Loucy (cell line): ENCODE data around the gene GSTO1.

Source experiments
- EZH2phosphoT487 ChIP-seq: fragments of 200-600 bp; IDR thresholded peaks from 2 replicates; pipeline ENCODE4 v1.6.1; 2018; ENCODE audit warnings: antibody characterized with exemption, mild to moderate bottlenecking, moderate library complexity, borderline replicate concordance
- TF ChIP-seq, protein P1 (sequence below): fragments of 200-600 bp; sonication (generic); conservative IDR thresholded peaks from 2 replicates; pipeline ENCODE4 v1.5.1; 2014; ENCODE audit warnings: mild to moderate bottlenecking, antibody characterized with exemption, low read length

DNA sequence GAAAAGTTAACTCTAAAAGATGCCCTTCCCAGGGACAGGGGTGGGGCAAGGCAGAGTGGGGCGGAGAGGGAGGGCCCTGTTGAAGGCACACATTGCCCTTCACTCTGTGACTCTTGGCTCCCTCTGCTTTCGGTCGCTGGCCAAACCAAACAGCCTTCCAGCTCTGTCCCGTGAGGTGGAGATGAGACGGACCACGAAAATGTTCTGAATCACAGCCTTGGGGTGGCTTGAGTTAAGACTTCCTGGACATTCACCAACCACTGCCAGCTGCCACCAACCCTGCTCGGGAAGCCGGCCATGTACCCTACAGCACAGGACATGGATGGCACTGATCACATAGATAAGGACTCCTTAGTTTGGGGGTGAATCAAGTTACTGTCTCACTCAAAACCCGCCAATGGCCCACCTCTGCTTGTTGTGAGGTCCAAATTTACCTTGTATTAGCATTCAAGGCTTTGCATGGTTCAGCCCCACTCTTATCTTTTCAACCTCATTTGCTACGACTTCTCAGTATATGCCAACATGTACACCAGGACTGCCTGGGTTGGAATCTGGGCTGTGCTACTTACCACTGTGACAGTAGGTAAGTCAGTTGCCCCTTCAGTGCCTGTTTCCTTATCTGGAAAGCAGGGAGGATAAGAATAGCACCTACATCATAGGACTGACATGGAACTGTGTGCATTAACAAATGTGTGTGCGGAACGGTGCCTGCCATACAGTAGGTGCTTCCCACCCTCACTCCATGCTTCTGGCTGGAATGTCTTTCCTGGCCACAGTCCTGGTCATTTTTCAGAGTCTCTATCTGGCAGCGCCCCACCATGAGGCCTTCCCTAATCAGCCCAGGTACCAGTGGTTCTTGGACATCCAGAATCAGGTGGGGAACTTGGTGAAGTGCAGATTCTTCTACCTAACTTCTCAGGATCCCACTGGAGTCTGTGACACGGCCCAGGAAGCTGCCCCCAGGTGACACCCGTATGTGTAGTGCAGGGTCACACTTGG, 55.6 kb downstream of the GSTO1 start:
- TF ChIP-seq, protein P1, sequence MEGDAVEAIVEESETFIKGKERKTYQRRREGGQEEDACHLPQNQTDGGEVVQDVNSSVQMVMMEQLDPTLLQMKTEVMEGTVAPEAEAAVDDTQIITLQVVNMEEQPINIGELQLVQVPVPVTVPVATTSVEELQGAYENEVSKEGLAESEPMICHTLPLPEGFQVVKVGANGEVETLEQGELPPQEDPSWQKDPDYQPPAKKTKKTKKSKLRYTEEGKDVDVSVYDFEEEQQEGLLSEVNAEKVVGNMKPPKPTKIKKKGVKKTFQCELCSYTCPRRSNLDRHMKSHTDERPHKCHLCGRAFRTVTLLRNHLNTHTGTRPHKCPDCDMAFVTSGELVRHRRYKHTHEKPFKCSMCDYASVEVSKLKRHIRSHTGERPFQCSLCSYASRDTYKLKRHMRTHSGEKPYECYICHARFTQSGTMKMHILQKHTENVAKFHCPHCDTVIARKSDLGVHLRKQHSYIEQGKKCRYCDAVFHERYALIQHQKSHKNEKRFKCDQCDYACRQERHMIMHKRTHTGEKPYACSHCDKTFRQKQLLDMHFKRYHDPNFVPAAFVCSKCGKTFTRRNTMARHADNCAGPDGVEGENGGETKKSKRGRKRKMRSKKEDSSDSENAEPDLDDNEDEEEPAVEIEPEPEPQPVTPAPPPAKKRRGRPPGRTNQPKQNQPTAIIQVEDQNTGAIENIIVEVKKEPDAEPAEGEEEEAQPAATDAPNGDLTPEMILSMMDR = no peak
- no peak for TF ChIP-seq EZH2phosphoT487
